Stimulated activated CD4-positive, alpha-beta T cell treated with anti-CD3 and anti-CD28 coated beads, TNF-alpha, amount 100 ng/mL, for 4 hours (primary cell): ENCODE measurements around the gene PDXDC1.
A peak's percentile ranks its signal among the peaks of the same experiment; 100 is the strongest.
"Not testable (repeated sequence)": the region's sequence is repeated elsewhere in the genome, so short reads cannot be mapped to it uniquely, and the experiment has no call there.

Experiments used
- DNase-seq, 3 experiments: peaks; one replicate each; pipeline ENCODE4 v3.0.0-alpha.2; 2020; ENCODE audit warnings: low read depth in 3 of 3

PDXDC1 gene

DNA sequence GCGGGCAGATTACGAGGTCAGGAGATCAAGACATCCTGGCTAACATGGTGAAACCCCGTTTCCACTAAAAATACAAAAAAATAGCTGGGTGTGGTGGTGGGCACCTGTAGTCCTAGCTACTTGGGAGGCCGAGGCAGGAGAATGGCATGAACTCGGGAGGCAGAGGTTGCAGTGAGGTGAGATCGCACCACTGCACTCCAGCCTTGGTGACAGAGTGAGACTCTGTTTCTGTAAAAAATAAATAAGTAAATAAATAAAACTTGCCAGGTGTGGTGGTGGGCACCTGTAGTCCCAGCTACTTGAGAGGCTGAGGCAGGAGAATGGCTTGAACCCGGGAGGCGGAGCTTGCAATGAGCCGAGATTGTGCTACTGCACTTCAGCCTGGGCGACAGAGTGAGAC lies 38.1 kb downstream of the PDXDC1 start:
- not testable (repeated sequence) for DNase-seq

DNA sequence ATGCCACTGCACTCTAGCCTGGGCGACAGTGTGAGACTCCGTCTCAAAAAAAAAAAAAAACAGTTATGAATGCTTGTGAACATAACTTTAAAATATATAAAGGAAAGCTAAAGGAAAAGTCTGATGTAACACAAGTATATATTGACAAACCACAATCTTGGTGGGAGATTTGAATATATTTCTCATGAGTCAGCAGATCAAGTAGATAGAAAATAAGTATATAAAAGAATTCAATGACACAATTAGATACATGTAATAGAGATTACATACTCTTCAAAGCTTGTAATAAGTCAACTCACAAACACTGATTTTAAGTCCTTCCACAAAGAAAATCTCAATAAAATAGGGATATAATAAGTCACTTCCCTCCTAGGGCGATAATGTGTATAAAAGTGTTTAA lies 40.8 kb downstream of the PDXDC1 start:
- not testable (repeated sequence) for DNase-seq

DNA sequence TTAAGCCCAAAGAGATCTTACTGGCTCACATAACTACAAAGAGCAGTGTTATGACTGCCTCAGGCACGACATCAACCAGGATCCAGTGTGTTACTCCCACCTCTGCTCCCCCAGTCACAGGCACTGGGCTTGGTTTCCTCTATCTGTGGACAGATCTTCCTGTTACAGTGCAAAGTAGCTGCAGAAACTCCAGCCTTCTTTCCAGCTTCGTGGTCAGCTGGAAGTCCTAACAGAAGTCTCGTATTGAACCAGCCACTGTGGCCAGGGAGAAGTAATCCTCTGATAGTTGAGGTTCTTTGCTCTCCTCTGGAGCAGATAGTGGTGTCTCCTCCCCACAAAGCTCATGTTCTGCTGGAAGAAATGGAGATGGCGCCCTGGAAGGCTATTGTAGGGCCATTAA lies 41.5 kb downstream of the PDXDC1 start:
- DNase-seq: not testable (repeated sequence)

DNA sequence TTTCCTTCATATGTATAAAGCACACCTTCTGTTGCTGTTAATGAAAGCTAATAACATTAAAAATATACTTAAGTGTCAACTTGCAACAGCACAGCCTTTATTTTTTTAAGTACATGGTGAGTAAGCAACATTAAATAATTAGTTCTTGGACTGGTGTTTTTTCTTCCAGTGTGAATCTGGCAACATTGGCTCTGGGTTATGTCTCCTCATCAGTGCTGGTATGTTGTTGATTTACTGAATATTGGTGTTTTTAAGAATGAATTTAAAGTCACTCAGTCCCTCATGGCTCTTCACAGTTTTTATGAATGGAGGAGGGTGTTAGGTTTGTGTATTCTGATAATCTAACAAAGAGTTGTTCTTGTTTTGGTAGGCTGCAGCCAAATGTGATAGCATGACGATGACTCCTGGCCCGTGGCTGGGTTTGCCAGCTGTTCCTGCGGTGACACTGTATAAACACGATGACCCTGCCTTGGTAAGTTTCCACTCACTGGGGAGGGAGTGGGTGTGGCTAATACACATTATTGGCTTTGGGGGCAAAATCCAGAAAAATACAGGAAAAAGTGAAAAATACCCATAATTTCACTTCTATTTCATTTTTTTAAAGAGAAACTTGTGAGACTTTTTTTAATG lies 42.2 kb downstream of the PDXDC1 start:
- not testable (repeated sequence) for DNase-seq

DNA sequence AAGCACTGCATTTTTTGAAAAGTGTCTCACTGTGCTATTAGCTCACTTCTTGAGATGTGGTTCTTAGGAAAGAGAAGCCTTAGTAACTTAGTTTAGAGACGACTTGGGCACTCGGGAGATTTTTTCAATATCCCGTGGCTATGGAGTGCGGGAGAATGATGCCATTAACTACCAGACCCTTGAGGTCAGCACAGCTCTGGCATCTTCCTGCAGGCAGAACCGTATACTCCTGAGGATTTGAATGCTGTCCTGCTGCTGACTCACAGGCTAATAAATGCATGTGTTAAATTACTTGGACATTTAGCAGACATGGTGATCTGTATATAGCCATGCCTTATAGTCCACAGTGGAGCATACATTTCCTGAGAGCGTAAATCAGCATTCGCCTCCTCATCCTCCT lies 46.6 kb downstream of the PDXDC1 start:
- not testable (repeated sequence) for DNase-seq

DNA sequence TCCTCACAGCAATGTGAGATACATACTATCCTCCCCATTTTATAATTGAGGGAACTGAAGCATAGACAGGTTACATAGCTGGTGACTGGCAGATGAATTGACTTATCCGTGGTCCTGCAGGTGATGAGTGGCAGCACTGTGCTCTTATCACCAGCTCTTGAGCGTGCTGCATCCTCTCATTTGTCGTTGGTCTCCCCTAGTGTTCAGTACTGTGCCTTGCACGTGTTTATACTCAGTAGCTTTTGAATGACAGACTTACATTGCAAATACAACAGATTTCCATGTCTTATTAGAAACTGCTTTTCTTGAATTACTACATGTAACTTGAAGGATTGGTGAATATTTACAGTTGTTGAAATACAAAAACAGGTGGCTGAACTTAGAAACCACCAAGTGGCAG lies 47.4 kb downstream of the PDXDC1 start:
- peak in 2 of 3 experiments; percentile 18 to 28 for DNase-seq

DNA sequence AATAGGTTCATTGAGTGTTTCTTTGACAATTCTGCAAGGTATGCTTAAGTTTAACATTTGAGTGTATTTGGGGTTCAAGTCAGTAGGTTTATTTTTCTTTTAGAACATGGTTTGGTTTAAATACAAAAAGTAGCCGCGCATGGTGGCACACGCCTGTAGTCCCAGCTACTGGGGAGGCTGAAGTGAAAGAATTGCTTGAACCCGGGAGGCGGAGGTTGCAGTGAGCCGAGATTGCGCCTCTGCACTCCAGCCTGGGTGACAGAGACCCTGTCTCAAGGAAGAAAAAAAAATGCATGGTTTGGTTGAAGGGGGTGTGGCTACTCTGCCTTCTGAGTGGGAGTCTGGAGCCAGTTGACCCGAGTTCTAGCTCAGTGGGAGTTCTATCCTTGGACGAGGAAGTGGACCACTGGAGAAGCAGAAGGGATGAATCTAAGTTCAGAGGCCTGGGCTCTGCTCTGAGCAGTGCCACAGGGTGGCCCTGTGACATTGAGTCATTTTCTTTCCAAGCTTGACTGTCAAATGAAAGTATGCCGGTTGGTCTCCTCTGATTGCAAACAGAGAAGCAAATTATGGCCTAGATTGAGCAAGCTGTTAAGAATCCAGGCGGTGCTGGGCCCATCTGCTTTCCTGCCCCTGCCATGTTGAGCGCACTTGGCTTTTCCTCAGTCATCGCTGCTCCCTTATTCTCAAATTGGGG lies 48.7 kb downstream of the PDXDC1 start:
- DNase-seq: not testable (repeated sequence)

DNA sequence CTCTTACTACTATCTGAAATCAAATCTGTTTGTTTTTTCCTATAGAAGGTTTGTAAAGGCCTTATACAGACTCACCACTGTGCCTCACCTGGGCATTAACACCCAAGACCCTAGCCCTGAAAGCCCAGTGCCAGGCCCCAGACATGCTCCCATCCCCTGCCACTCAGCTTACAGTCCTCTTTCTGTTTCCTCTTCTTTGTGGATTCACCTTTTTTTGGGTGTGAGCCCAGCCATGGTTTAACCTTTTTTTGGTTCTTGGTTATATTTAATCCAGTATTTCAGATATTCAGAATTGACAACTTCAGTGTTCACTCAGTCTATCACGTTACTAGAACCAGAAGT lies 50.0 kb downstream of the PDXDC1 start:
- not testable (repeated sequence) for DNase-seq

DNA sequence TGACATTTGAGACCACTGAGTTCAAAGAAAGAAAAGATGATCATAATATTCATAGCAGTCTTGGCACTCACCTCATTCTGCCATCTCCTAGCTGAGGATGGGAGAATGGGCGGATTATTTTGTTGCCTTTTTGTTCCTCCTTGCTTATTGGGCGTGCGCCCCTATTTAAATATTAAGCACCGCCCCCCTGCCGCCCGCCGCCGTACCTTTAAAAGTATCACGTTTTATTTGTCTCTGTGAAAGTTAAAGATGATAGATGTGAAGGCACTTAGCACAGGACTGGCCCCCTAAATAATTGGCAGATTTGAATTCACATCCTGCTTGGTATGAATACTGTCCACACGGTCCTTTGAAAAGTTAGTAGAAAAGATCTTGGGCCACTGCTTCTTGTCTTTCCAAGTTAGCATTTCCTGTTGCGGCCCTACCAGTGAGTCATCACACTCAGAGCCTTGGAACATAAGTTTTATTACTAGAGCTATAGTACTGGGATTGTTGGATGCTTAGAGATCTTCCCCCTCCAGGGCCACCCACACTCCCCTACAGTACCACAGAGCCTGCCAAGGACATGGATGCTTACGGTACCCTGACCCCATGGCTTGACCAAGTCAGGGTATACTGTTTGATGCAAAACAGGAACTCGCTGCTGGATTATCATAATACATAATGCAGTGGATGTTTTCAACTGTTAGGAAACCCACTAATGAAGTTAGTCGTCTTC lies 50.6 kb downstream of the PDXDC1 start:
- not testable (repeated sequence) for DNase-seq

DNA sequence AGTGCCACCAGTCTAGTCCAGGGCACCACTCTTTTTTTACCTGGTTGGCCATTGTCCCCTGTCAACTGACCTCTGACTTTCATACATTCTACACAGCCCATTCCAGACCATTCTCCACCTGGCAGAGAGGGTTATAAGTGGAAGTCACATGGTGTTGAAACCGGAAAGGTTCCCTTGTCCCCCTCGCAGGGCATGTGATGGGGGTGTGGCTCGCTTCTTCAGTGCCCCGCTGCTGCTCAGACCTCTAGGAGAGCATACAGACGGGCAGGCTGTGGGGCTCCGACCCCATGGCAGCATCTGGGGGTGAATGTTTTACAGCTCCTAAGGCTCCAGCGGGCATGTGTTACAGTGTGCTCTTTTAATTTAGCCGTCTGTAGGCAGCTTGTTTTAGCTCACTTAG lies 52.2 kb downstream of the PDXDC1 start:
- DNase-seq: not testable (repeated sequence)

DNA sequence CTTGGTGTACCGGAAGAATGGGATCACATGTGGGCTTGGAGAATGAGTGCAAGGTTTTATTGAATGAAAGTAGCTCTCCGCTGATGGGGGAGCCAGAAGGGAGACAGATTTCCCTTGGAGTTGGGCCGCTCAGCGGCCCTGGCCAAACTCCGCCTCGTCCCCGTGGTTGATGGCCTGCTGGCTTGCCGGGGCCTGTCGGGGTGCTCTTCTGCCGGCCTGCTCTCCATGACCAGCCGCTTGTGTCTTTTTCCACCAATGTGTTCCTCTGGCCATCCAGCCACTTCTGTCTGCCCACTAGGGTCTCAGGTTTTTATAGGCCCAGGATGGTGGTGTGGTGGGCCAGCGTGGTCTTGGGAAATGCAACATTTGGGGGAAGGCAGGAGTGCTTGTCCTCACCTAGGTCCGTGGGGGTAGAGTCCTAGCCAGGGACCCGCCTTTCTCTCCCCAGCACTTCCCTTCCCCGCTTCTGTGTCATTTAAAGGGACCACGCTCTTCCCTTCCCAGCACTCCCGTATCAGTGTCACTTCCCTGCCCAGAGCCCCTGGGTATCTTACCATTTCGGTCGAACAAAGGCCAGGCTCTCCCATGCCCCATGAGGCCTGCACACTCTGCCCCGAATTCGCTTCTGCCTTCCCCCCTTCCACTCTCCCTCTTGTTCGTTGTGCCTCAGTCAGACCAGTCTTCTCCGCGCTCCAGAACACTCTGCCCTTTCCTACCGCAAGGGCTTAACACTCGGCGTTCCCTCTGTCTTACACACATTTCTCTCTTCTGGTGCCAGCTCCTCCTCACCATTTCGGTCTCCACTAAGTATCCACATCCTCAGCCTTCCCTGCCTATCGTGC lies 52.9 kb downstream of the PDXDC1 start:
- DNase-seq: not testable (repeated sequence)

DNA sequence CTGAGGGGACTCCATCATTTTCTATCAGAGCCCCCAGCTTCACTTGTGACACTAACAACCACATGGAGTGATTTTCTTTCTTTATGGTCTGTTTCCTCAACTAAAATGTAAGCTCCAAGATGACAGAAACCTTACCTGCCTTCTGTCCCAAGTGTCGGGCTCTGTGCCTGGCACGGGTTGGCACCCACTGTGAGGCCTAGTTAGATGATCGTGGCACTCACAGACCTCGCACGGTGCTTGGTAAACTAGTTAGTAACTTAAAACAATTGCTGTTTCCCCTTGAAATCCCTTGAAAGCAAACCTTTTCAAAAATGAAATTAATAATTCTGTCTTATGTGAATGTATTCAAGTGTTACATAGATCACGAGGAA lies 53.5 kb downstream of the PDXDC1 start:
- not testable (repeated sequence) for DNase-seq

DNA sequence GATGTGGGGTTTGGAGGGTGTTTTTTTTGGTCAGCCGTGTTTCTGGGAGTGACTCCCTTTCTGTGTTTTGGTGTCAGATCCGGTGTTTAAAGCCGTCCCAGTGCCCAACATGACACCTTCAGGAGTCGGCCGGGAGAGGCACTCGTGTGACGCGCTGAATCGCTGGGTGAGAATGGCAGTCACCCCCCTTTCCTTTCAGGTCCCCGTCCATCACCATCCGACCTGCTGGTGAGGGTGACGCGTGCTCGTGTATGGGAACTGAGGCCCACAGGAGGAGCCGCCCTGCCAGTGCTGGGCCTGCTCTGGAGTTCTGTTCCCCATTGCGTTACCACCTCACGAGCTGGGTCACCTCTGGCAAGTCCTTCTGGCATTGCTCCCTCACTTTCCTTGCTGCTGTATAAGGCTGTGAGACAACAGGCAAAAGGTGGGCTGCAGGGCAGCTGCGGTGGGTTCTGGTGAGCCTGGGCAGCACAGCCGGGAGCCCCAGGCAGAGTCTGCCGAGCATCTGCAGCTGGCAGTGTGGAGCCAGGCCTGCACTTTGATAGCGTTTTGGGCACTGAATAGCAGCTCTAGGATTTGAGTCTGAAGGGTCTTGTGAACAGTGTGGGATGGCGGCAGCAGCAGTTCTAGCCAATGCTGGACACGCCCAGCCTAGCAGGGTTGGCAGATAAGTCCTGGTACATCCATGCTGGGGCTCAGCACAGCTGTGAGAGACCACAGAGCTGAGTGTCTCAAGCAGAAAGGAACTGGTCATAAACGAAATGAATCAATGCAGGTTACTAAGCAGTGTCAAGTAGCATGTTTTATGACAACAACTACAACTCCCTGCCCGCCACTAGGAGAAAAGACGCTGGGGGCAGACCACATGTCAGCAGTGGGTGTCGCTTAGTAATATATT lies 54.2 kb downstream of the PDXDC1 start:
- DNase-seq: not testable (repeated sequence)

DNA sequence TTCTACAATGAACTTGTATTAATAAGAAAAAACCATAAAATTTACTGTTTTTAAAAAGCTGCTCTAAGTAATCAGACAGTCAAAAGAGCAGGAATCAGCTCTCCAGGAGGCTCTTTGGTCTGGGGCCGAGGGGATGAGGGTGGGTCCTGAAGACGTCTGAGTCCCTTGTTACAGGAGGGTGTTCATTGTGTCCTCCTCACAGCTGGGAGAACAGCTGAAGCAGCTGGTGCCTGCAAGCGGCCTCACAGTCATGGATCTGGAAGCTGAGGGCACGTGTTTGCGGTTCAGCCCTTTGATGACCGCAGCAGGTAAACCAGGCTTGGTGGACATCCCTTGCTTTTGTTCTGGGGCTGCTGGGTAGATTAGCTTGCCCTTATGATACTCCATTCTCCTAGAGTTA lies 54.9 kb downstream of the PDXDC1 start:
- not testable (repeated sequence) for DNase-seq

DNA sequence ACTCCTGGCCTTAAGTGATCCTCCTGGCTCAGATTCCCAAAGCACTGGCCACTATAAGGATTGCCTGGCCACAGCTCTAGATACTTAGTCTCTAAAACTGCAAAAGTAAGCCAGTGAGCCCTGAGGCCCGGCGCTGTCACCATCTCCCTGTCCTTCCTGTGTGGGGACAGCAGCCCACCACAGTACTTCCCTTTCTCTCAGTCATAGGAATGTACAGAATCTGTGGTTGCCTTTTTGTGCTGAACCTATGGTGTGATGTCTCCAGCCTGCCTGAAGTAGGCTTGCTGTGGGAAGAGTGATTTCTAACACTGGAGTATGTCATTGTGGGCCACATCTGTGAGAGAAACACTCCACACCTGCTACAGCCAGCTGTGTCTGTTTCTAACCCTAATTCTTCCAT lies 56.4 kb downstream of the PDXDC1 start:
- no peak for DNase-seq

DNA sequence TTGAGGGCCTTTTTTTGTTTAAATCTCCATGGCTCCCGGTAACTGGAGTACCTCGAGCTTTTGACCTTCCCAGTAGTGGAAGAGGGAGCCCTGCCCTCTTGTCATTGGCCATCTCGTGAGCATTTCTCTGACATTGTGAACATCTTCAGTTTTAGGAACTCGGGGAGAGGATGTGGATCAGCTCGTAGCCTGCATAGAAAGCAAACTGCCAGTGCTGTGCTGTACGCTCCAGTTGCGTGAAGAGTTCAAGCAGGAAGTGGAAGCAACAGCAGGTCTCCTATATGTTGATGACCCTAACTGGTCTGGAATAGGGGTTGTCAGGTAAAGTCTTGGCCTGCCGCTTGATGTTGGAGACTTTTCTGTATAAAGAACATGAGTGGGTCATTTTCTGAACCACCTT lies 56.8 kb downstream of the PDXDC1 start:
- no peak for DNase-seq

DNA sequence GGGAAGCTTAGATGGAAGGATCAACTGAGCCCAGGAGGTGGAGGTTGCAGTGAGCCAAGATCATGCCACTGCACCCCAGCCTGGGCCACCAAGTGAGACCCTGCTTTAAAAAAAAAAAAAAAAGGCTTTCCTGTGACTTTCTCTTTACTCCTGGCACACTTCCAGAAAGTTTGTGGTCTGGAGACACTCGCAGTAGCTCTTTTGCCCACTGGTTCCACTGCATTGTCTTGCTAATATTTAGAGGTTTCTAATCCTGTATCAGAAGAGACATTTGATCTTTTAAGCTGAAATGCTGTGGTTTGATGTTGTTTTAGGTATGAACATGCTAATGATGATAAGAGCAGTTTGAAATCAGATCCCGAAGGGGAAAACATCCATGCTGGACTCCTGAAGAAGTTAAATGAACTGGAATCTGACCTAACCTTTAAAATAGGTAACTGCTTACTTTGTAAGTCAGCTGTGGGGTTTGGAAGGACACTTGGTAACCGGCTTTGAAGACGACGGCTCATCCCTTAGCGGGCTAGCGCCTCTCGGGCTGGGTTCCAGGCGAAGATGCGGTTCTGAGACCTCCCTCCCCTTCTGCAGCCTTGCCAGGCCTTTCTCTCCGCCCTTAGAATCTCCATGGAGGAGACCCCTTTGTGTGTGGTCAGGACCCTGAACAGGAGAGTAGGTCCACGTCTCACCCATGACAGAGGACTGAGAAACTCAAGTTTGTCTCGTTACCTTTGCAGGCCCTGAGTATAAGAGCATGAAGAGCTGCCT lies 57.9 kb downstream of the PDXDC1 start:
- no peak for DNase-seq

DNA sequence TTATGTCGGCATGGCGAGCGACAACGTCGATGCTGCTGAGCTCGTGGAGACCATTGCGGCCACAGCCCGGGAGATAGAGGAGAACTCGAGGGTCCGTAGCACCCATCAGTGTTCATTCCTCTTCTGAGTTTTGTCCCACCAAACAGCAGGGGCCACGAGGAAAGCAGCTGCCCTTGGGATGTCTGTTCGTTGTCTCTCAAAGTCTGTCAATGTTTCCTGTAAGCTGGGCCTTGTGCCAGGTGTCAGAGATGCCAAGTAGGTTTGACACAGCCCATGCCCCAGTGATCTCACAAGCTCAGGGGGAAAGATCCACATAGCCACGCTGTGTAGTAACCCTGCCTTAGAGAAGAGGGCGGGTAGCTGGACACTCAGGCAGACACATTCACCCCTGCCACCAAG lies 58.5 kb downstream of the PDXDC1 start:
- no peak for DNase-seq

DNA sequence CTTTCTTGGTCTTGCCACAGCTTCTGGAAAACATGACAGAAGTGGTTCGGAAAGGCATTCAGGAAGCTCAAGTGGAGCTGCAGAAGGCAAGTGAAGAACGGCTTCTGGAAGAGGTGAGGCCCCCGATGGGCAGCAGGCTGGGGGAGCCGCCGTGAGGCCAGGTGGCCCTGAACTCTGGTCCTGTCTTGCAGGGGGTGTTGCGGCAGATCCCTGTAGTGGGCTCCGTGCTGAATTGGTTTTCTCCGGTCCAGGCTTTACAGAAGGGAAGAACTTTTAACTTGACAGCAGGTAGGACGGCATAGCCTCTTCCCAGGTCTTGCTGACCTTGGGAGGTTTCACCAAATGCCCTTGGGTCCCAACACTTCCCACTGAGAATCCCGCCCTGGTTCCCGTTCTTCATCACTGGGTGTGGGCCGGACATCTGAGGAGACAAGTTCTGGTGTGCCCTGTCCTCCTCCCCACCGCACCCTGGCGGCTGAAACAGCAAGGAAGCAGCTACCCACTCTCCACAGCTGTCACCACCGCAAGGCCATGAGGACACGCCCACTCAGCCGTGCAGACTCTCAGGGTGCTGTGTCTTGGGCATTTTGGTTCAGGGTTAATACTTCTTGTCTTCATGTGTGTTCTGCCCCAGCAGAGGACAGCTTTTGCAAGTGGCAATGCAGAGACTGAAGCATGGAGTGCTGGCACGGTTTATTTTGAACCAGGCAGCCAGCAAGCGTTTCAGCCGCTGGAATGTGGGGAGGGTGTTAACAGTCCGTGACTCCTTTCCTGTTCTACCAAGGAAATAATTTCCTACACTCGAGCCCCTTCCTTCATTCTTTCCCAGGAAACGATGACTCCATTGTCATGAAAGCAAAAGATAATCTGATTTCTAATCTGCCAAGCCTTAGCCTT lies 59.7 kb downstream of the PDXDC1 start:
- no peak for DNase-seq
